ENCODE results near the gene CD248. TPM values are rescaled to one million over a fixed set of nuclear protein-coding genes. Genes with fewer than 3 reads are reported as not detected.

The CD248 gene
- total RNA-seq, 1 experiment from 2014 or later: 2.6 TPM

GRCh38 chr11:66302656-66303055, 14.2 kb downstream of the CD248 start:
- Mint-ChIP-seq H3K4me3 (no peak overlapping the region), H3K27ac (no peak overlapping the region), H3K9me3 (no peaks in the 10 kb centered on the region), H3K36me3 (no peaks in the 10 kb centered on the region), H3K27me3 (ENCODE audit: low read depth) (peaks cover 4% of the 10 kb centered on the region), H3K4me1 (peaks cover under 1% of the 10 kb centered on the region; the same call in 1 of the 2 replicates)
- CTCF ChIA-PET: interaction anchor here (1.0 to 7.3 kb wide), 3 partner anchors 10 to 23 kb away, joined by 3 to 79 read pairs (median 5); no protein-coding TSS in a partner anchor
- no peak for ATAC-seq
- no peak for DNase-seq (ENCODE audit: low spot score)
- POLR2A ChIA-PET: no interaction called here
- no peak for TF ChIP-seq MAX (CRISPR knock-in tag; IDR thresholded peaks at IDR 0.05)
- TF ChIP-seq SP1 (CRISPR knock-in tag; conservative IDR thresholded peaks at IDR 0.05): no peak

- CTCF ChIA-PET: interaction anchor here (1.1 to 7.3 kb wide), 3 partner anchors 13 to 71 kb away, joined by 3 to 79 read pairs (median 5); no protein-coding TSS in a partner anchor
- no peak for ATAC-seq
- Mint-ChIP-seq H3K4me3 (no peak overlapping the region), H3K27me3 (ENCODE audit: low read depth) (peaks cover 2% of the 10 kb centered on the region; the same call in 1 of the 2 replicates), H3K36me3 (no peaks in the 10 kb centered on the region), H3K9me3 (no peaks in the 10 kb centered on the region), H3K27ac (no peak overlapping the region), H3K4me1 (peaks cover 5% of the 10 kb centered on the region)
- DNase-seq (ENCODE audit: low spot score): no peak
- POLR2A ChIA-PET: no interaction called here
- TF ChIP-seq HMGXB4 (CRISPR knock-in tag; IDR thresholded peaks at IDR 0.05) (no peak), IRF2 (CRISPR knock-in tag; IDR thresholded peaks at IDR 0.05; ENCODE audit: borderline replicate concordance, low read depth) (no peak), E2F4 (CRISPR knock-in tag; IDR thresholded peaks at IDR 0.05; ENCODE audit: borderline replicate concordance, low read depth) (no peak), CDX4 (CRISPR knock-in tag; IDR thresholded peaks at IDR 0.05; ENCODE audit: borderline replicate concordance) (no peak), ZNF121 (CRISPR knock-in tag; IDR thresholded peaks at IDR 0.05) (no peak), PREB (CRISPR knock-in tag; IDR thresholded peaks at IDR 0.05; ENCODE audit: borderline replicate concordance) (no peak), AFF4 (CRISPR knock-in tag; IDR thresholded peaks at IDR 0.05; ENCODE audit: borderline replicate concordance) (no peak), OVOL2 (CRISPR knock-in tag; IDR thresholded peaks at IDR 0.05; ENCODE audit: borderline replicate concordance) (no peak), CREM (CRISPR knock-in tag; IDR thresholded peaks at IDR 0.05) (no peak), E2F1 (CRISPR knock-in tag; IDR thresholded peaks at IDR 0.05) (no peak), ZMAT4 (CRISPR knock-in tag; IDR thresholded peaks at IDR 0.05) (no peak), ZBTB43 (CRISPR knock-in tag; IDR thresholded peaks at IDR 0.05) (no peak), NR3C1 (CRISPR knock-in tag; conservative IDR thresholded peaks at IDR 0.05; ENCODE audit: low read depth) (no peak), HMGA2 (CRISPR knock-in tag; IDR thresholded peaks at IDR 0.05) (no peak), GABPB1 (CRISPR knock-in tag; IDR thresholded peaks at IDR 0.05) (no peak), KAT7 (CRISPR knock-in tag; IDR thresholded peaks at IDR 0.05; ENCODE audit: borderline replicate concordance) (no peak)
Observed at GRCh38 chr11:66299186-66299585, 17.7 kb downstream of the CD248 start.
